GM12873 (cell line): Measurements from ENCODE around the gene WSB2.

ENCODE experiments used
- CTCF ChIP-seq: IDR thresholded peaks from 2 replicates; pipeline ENCODE4 v1.5.1; 2012; ENCODE audit warnings: low read depth, mild to moderate bottlenecking, moderate library complexity, low read length, control low read depth; ENCODE audit not compliant: insufficient read depth; ENCODE audit errors: missing control alignments

Gene WSB2

GRCh38 chr12:118032188-118032587, 28.8 kb downstream of the WSB2 start:
- no peak for TF ChIP-seq CTCF

GRCh38 chr12:118029166-118029565, 31.8 kb downstream of the WSB2 start:
- TF ChIP-seq CTCF, result no peak

- no peak for TF ChIP-seq CTCF
Measured at GRCh38 chr12:118025168-118025567, 35.8 kb downstream of the WSB2 start.

- no peak for TF ChIP-seq CTCF
Measured at GRCh38 chr12:118023301-118023860, 37.6 kb downstream of the WSB2 start.

- TF ChIP-seq CTCF, result no peak
Measured at GRCh38 chr12:118022728-118023109, 38.3 kb downstream of the WSB2 start.

- no peak for TF ChIP-seq CTCF
Measured at GRCh38 chr12:118020036-118020435, 40.9 kb downstream of the WSB2 start.

GRCh38 chr12:118017926-118018325, 43.1 kb downstream of the WSB2 start:
- no peak for TF ChIP-seq CTCF
